Stimulated activated CD4-positive, alpha-beta T cell treated with anti-CD3 and anti-CD28 coated beads, Interleukin-12 subunit alpha, Interleukin-12 subunit beta, amount 100 ng/mL, for 4 hours (primary cell): ENCODE results near the gene TMEM178A.
"Not testable (repeated sequence)": the region's sequence is repeated elsewhere in the genome, so short reads cannot be mapped to it uniquely, and the experiment has no call there.

ENCODE experiments used
- DNase-seq: peaks from one replicate; pipeline ENCODE4 v3.0.0-alpha.2; 2020

The TMEM178A gene

GRCh38 chr2:39718483-39718882, 52.8 kb downstream of the TMEM178A start:
- no peak for DNase-seq

GRCh38 chr2:39719317-39719716, 53.6 kb downstream of the TMEM178A start:
- no peak for DNase-seq

- no peak for DNase-seq
Observed at GRCh38 chr2:39720970-39721369, 55.3 kb downstream of the TMEM178A start.

GRCh38 chr2:39723497-39723896, 57.8 kb downstream of the TMEM178A start:
- DNase-seq = no peak

- no peak for DNase-seq
Observed at GRCh38 chr2:39723946-39724827, 58.5 kb downstream of the TMEM178A start.

- DNase-seq = no peak
Observed at GRCh38 chr2:39724828-39725144, 59.1 kb downstream of the TMEM178A start.

GRCh38 chr2:39725401-39725800, 59.7 kb downstream of the TMEM178A start:
- DNase-seq = no peak

- not testable (repeated sequence) for DNase-seq
Observed at GRCh38 chr2:39728085-39728484, 62.4 kb downstream of the TMEM178A start.

- DNase-seq = peak; percentile 26
Observed at GRCh38 chr2:39728941-39729351, 63.2 kb downstream of the TMEM178A start.

GRCh38 chr2:39730276-39730675, 64.6 kb downstream of the TMEM178A start:
- no peak for DNase-seq

GRCh38 chr2:39730685-39731302, 65.1 kb downstream of the TMEM178A start:
- DNase-seq = no peak

GRCh38 chr2:39731546-39731945, 65.8 kb downstream of the TMEM178A start:
- DNase-seq = no peak

- no peak for DNase-seq
Observed at GRCh38 chr2:39732482-39732881, 66.8 kb downstream of the TMEM178A start.

GRCh38 chr2:39733070-39733674, 67.5 kb downstream of the TMEM178A start:
- no peak for DNase-seq

GRCh38 chr2:39734445-39734844, 68.7 kb downstream of the TMEM178A start:
- DNase-seq = no peak

- no peak for DNase-seq
Observed at GRCh38 chr2:39735648-39736047, 69.9 kb downstream of the TMEM178A start.

GRCh38 chr2:39736640-39737039, 70.9 kb downstream of the TMEM178A start:
- DNase-seq = no peak

- no peak for DNase-seq
Observed at GRCh38 chr2:39737661-39738060, 71.9 kb downstream of the TMEM178A start.

- DNase-seq = no peak
Observed at GRCh38 chr2:39738936-39739335, 73.2 kb downstream of the TMEM178A start.

- no peak for DNase-seq
Observed at GRCh38 chr2:39739386-39739785, 73.7 kb downstream of the TMEM178A start.

GRCh38 chr2:39741871-39742270, 76.2 kb downstream of the TMEM178A start:
- no peak for DNase-seq

- DNase-seq = no peak
Observed at GRCh38 chr2:39743269-39743776, 77.6 kb downstream of the TMEM178A start.

GRCh38 chr2:39755466-39755865, 89.7 kb downstream of the TMEM178A start:
- no peak for DNase-seq

- DNase-seq = no peak
Observed at GRCh38 chr2:39757156-39757555, 91.4 kb downstream of the TMEM178A start.
